NCI-H1105 treated with DMSO at 0.1 percent for 48 hours (cell line): ENCODE data around the gene VKORC1.

Experiments used
- DNase-seq: peaks from one replicate; lab custom pipeline; 2025; lab: John Stamatoyannopoulos, UW

Gene VKORC1

DNA sequence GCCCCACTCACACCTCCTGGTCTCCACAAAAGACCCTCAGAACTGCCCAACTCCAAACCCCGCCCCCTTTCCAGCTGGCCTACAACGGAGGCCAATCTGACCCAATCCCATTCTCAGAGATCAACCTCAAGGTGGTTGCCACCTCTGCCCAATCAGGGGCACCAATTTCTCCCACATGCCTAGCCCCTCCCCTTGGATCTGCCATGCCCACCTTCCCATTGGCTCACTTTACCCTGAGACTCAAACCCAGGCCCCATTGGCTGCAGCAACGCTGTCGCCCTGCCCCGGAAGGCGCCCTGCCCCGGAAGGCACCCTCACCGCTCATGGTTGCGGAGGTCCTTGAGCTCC, 31.1 kb downstream of the VKORC1 start:
- no peak for DNase-seq

- DNase-seq, result no peak
Measured at GRCh38 chr16:31061813-31062440, 32.7 kb downstream of the VKORC1 start.

DNA sequence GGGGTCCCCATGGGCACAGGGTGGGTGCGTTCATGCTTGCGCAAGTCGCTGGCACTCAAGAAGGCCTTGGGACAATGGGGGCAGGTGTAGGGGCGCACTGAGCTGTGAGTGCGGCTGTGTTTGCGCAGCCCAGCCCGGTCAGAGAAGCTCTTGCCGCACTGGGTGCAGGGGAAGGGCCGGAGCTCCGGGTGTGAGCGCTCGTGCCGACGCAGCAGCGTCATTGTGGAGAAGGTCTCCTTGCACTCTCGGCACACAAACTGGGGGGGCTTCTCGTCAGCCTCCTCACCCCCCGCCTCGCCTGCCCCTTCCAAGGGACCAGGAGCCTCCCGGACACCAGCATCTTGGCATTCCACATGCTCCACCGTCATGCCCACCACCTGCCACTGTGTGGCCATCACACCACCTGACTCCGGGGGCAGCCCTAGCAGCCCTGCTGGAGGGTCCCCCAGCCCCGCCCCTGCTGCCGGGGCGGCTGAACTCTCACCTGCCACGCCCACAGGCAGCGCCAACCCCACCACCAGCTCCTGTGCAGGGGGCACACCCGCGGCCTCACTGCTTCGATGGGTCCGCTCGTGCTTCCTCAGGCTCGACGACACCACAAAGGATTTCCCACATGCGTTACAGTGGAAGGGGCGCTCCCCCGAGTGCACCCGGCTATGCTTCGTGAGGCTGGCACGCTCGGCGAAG, 33.3 kb downstream of the VKORC1 start:
- DNase-seq, result no peak

- no peak for DNase-seq
Measured at GRCh38 chr16:31055613-31056012, 39.0 kb downstream of the VKORC1 start.

DNA sequence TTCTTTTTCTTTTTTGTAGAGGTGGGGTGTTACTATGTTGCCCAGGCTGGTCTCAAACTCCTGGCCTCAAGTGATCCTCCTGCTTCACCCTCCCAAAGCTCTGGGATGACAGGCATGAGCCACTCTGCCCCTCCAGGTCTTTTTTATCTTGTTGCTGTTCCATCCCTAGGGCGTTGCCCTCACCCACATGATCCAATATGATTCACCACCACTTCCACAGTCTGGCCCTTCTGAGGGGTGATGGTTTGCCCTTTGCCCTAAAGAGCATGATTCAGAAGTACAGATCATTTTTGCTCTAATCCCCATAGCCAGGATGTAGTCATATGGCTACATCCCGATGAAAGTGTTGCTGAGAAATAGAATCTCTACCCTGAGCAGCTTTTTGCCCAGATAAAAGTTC, 42.5 kb downstream of the VKORC1 start:
- no peak for DNase-seq

DNA sequence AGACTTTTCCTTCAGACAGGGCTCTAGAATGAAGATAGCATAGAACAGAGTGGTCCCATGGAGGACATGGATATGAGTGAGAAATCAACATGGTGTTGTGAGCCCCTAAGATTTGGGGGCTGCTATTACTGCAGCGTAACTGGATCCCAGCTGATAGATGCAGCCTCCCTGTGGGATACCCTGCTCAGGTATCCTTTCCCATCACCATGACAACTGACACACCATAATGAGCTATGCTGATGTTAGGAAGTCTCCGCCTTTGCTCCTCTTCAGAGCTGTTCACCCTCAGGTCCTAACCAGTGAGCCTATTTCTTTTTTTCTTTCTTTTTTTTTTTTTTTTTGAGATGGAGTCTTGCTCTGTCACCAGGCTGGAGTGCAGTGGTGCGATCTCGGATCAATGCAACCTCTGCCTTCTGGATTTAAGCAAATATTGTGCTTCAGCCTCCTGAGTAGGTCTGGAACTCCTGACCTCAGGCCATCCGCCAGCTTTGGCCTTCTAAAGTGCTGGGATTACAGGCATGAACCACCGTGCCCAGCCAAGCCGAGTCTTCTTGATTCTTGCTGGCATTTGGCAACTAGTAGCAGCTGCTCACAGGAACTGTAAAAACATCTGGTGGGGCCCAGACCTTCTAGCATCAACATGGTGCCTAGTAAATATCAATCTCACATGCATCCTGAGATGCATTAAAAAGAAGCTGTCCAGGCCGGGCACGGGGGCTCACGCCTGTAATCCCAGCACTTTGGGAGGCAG, 44.1 kb downstream of the VKORC1 start:
- DNase-seq, result no peak

DNA sequence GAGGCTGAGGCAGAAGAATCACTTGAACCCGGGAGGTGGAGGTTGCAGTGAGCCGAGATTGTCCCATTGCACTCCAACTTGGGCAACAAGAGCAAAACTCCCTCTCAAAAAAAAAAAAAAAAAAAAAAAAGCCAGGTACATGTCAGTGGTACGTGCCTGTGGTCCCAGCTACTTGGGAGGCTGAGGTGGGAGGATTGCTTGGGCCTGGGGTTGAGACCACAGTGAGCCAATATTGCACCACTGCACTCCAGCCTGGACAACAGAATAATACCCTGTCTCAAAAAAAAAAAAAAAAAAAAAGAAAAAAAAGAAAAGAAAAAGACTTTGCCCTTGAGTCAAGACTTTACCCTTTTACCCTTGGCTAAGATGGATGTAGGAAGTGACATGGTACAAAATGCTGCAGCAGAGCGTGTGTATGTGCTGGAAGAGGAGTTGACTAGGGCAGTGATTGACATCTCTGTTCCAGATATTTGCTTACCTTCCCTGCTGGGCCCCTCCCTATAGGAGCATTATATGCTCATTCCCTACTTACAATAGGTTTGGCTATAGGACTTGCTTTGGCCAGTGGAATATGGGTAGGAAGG, 50.6 kb downstream of the VKORC1 start:
- no peak for DNase-seq

DNA sequence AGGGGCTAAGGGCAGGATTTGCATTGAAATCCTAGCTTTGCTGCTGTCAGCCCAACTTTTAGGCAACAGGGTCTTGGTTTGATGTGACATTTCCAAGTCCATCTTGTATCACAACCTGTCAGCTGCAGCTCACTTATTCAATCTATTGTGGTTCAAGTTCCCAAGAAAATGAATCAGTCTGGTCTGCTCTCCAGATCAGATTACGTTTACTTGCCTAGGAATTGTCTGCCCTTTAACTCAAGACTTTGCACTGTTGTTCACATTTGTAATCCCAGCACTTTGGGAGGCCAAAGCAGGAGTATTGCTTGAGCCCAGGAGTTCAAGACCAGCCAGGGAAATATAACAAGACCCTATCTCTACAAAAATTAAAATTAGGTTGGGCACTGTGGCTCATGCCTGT, 51.2 kb downstream of the VKORC1 start:
- no peak for DNase-seq

GRCh38 chr16:31042866-31043265, 51.7 kb downstream of the VKORC1 start:
- DNase-seq, result no peak
